ENCODE measurements around the gene TOLLIP. TPM values are rescaled to one million over a fixed set of nuclear protein-coding genes. Genes with fewer than 3 reads are reported as not detected.
"Not testable (repeated sequence)": the region's sequence is repeated elsewhere in the genome, so short reads cannot be mapped to it uniquely, and the experiment has no call there.

Gene TOLLIP
- total RNA-seq, 4 donors from 2014 or later = 49.8 to 91.7 (median 85.0) TPM

DNA sequence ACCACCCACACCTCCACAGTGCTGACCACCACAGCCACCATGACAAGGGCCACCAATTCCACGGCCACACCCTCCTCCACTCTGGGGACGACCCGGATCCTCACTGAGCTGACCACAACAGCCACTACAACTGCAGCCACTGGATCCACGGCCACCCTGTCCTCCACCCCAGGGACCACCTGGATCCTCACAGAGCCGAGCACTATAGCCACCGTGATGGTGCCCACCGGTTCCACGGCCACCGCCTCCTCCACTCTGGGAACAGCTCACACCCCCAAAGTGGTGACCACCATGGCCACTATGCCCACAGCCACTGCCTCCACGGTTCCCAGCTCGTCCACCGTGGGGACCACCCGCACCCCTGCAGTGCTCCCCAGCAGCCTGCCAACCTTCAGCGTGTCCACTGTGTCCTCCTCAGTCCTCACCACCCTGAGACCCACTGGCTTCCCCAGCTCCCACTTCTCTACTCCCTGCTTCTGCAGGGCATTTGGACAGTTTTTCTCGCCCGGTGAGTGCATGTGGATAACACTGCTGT, 58.1 kb downstream of the TOLLIP start:
- H3K27ac ChIP-seq = no peak overlapping the region
- in situ Hi-C loops (cut with MboI; ENCODE audit: low sequenced_read_pairs in 4 of 4) (loop anchor here in 1 of 4 donors (25.0 kb wide), 1 partner anchor 261 kb away; no protein-coding TSS in a partner anchor), intact Hi-C loops (cut with DNase I; ENCODE audit: low total_unique reads) (no loop called here)
- ATAC-seq (no peak), DNase-seq (no peak)
- H3K4me3 ChIP-seq = no peak overlapping the region
- H3K27me3 ChIP-seq = no peaks in the 10 kb centered on the region
- no peaks in the 10 kb centered on the region for H3K9me3 ChIP-seq
- H3K36me3 ChIP-seq = no peaks in the 10 kb centered on the region
- TF ChIP-seq POLR2A (IDR thresholded peaks at IDR 0.05) = no peak
- TF ChIP-seq, protein P1, sequence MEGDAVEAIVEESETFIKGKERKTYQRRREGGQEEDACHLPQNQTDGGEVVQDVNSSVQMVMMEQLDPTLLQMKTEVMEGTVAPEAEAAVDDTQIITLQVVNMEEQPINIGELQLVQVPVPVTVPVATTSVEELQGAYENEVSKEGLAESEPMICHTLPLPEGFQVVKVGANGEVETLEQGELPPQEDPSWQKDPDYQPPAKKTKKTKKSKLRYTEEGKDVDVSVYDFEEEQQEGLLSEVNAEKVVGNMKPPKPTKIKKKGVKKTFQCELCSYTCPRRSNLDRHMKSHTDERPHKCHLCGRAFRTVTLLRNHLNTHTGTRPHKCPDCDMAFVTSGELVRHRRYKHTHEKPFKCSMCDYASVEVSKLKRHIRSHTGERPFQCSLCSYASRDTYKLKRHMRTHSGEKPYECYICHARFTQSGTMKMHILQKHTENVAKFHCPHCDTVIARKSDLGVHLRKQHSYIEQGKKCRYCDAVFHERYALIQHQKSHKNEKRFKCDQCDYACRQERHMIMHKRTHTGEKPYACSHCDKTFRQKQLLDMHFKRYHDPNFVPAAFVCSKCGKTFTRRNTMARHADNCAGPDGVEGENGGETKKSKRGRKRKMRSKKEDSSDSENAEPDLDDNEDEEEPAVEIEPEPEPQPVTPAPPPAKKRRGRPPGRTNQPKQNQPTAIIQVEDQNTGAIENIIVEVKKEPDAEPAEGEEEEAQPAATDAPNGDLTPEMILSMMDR (IDR thresholded peaks at IDR 0.05 in 4 of 5, conservative IDR thresholded peaks at IDR 0.05 in 1 of 5) = no peak
- no peaks in the 10 kb centered on the region for H3K4me1 ChIP-seq

- intact Hi-C loops (cut with DNase I; ENCODE audit: low total_unique reads); H3K4me1 ChIP-seq; DNase-seq; ATAC-seq; H3K9me3 ChIP-seq; H3K4me3 ChIP-seq; H3K27ac ChIP-seq; H3K36me3 ChIP-seq; H3K27me3 ChIP-seq: not testable (repeated sequence)
- in situ Hi-C loops (cut with MboI; ENCODE audit: low sequenced_read_pairs in 4 of 4) = loop anchor here in 1 of 4 donors (25.0 kb wide), 1 partner anchor 262 kb away; no protein-coding TSS in a partner anchor
Measured at GRCh38 chr11:1250411-1250810, 59.0 kb downstream of the TOLLIP start.

- H3K4me1 ChIP-seq; H3K4me3 ChIP-seq; H3K27me3 ChIP-seq; H3K27ac ChIP-seq; H3K9me3 ChIP-seq; ATAC-seq; DNase-seq; in situ Hi-C loops (cut with MboI; ENCODE audit: low sequenced_read_pairs in 4 of 4); intact Hi-C loops (cut with DNase I; ENCODE audit: low total_unique reads); H3K36me3 ChIP-seq: not testable (repeated sequence)
Measured at GRCh38 chr11:1248951-1249350, 60.5 kb downstream of the TOLLIP start.

- H3K36me3 ChIP-seq; H3K4me3 ChIP-seq; H3K27ac ChIP-seq; H3K4me1 ChIP-seq; in situ Hi-C loops (cut with MboI; ENCODE audit: low sequenced_read_pairs in 4 of 4); H3K27me3 ChIP-seq; DNase-seq; H3K9me3 ChIP-seq; ATAC-seq; intact Hi-C loops (cut with DNase I; ENCODE audit: low total_unique reads): not testable (repeated sequence)
Measured at GRCh38 chr11:1247026-1247425, 62.4 kb downstream of the TOLLIP start.

DNA sequence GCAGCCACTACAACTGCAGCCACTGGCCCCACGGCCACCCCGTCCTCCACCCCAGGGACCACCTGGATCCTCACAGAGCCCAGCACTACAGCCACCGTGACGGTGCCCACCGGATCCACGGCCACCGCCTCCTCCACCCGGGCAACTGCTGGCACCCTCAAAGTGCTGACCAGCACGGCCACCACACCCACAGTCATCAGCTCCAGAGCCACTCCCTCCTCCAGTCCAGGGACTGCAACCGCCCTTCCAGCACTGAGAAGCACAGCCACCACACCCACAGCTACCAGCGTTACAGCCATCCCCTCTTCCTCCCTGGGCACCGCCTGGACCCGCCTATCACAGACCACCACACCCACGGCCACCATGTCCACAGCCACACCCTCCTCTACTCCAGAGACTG, 63.1 kb downstream of the TOLLIP start:
- DNase-seq; H3K9me3 ChIP-seq; in situ Hi-C loops (cut with MboI; ENCODE audit: low sequenced_read_pairs in 4 of 4); H3K27me3 ChIP-seq; H3K27ac ChIP-seq; intact Hi-C loops (cut with DNase I; ENCODE audit: low total_unique reads); H3K36me3 ChIP-seq; ATAC-seq; H3K4me1 ChIP-seq; H3K4me3 ChIP-seq: not testable (repeated sequence)

GRCh38 chr11:1245717-1246116, 63.7 kb downstream of the TOLLIP start:
- H3K27ac ChIP-seq; DNase-seq; H3K36me3 ChIP-seq; ATAC-seq; H3K9me3 ChIP-seq; H3K27me3 ChIP-seq; in situ Hi-C loops (cut with MboI; ENCODE audit: low sequenced_read_pairs in 4 of 4); H3K4me3 ChIP-seq; intact Hi-C loops (cut with DNase I; ENCODE audit: low total_unique reads); H3K4me1 ChIP-seq: not testable (repeated sequence)

DNA sequence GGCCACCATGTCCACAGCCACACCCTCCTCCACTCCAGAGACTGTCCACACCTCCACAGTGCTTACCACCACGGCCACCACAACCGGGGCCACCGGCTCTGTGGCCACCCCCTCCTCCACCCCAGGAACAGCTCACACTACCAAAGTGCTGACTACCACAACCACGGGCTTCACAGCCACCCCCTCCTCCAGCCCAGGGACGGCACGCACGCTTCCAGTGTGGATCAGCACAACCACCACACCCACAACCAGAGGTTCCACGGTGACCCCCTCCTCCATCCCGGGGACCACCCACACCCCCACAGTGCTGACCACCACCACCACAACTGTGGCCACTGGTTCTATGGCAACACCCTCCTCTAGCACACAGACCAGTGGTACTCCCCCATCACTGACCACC, 64.9 kb downstream of the TOLLIP start:
- not testable (repeated sequence) for H3K36me3 ChIP-seq, DNase-seq

GRCh38 chr11:1243521-1243920, 65.9 kb downstream of the TOLLIP start:
- H3K36me3 ChIP-seq; intact Hi-C loops (cut with DNase I; ENCODE audit: low total_unique reads); in situ Hi-C loops (cut with MboI; ENCODE audit: low sequenced_read_pairs in 4 of 4); H3K27ac ChIP-seq; H3K4me1 ChIP-seq; H3K9me3 ChIP-seq; H3K27me3 ChIP-seq; DNase-seq; ATAC-seq; H3K4me3 ChIP-seq: not testable (repeated sequence)

More for the DNA sequence above, 64.9 kb downstream of the TOLLIP start:
- intact Hi-C loops (cut with DNase I; ENCODE audit: low total_unique reads); ATAC-seq; H3K4me3 ChIP-seq; H3K27me3 ChIP-seq; H3K27ac ChIP-seq; H3K4me1 ChIP-seq; H3K9me3 ChIP-seq; in situ Hi-C loops (cut with MboI; ENCODE audit: low sequenced_read_pairs in 4 of 4): not testable (repeated sequence)

DNA sequence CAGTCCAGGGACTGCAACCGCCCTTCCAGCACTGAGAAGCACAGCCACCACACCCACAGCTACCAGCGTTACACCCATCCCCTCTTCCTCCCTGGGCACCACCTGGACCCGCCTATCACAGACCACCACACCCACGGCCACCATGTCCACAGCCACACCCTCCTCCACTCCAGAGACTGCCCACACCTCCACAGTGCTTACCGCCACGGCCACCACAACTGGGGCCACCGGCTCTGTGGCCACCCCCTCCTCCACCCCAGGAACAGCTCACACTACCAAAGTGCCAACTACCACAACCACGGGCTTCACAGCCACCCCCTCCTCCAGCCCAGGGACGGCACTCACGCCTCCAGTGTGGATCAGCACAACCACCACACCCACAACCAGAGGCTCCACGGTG, 66.7 kb downstream of the TOLLIP start:
- H3K4me3 ChIP-seq; H3K4me1 ChIP-seq; H3K36me3 ChIP-seq; H3K9me3 ChIP-seq; intact Hi-C loops (cut with DNase I; ENCODE audit: low total_unique reads); H3K27me3 ChIP-seq; DNase-seq; in situ Hi-C loops (cut with MboI; ENCODE audit: low sequenced_read_pairs in 4 of 4); ATAC-seq; H3K27ac ChIP-seq: not testable (repeated sequence)
